ENCODE measurements around the gene RPS15. TPM values are rescaled to one million over a fixed set of nuclear protein-coding genes. Genes with fewer than 3 reads are reported as not detected.

RPS15 gene
- total and polyA plus RNA-seq, 2 donors from 2014 or later: 893 to 1,823 TPM

DNA sequence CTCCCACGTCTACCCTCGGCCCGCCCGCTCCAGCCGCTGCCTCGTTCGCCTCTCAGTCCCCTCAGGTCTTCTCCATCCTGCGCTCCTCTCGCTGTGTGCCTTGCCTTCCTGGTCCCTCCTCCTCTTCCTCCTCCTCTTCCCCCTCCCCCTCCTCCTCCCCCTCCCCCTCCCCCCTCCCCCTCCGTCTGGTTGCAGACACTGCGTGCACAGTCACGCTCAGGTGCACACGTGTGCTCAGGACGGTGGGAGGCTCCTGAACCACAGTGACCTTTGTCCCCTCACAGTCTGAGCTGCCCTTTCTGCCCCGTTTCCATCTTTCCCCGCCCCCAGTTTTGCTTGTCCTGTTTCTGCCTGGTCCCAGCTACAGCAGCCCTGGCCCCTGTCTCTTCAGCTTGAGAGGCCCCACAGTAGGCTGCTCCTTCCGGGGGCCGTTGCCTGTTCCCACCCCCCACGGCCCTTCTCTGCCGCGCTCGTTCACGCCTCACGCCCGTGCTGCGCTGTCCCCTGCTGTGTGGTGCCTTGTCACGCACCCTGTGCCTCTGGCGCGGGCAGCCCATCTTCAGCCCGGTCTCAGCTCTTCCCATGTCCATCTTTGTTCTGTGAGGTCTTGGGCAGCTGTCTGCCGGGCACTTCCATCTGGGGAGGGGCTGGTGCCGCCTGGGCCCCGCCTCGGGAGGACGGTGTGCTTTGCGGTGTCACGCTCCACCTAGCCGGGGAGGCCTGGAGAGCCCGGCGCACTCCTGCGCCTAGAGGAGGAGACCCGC lies 13.8 kb upstream of the RPS15 start:
- H3K4me3 ChIP-seq (ENCODE audit: low read length in 3 of 3): no peak overlapping the region
- intact Hi-C loops (cut with DNase I): no loop called here
- DNase-seq (peak in 4 of 5 donors; percentile 70 to 85 (median 76)), FAIRE-seq (no peak)
- no peak overlapping the region for H3K9ac ChIP-seq (ENCODE audit: low read length in 3 of 3)
- peaks cover 0 to 25% (median 25%) of the 10 kb centered on the region in 3 donors for H3K4me1 ChIP-seq (ENCODE audit: control insufficient read depth in 2 of 3, insufficient read depth in 2 of 3, low read depth in 1 of 3, low read length in 3 of 3)
- H3K9me3 ChIP-seq (ENCODE audit: control insufficient read depth in 2 of 3, insufficient read depth in 1 of 3, low read length in 3 of 3): no peaks in the 10 kb centered on the region
- TF ChIP-seq, protein P1, sequence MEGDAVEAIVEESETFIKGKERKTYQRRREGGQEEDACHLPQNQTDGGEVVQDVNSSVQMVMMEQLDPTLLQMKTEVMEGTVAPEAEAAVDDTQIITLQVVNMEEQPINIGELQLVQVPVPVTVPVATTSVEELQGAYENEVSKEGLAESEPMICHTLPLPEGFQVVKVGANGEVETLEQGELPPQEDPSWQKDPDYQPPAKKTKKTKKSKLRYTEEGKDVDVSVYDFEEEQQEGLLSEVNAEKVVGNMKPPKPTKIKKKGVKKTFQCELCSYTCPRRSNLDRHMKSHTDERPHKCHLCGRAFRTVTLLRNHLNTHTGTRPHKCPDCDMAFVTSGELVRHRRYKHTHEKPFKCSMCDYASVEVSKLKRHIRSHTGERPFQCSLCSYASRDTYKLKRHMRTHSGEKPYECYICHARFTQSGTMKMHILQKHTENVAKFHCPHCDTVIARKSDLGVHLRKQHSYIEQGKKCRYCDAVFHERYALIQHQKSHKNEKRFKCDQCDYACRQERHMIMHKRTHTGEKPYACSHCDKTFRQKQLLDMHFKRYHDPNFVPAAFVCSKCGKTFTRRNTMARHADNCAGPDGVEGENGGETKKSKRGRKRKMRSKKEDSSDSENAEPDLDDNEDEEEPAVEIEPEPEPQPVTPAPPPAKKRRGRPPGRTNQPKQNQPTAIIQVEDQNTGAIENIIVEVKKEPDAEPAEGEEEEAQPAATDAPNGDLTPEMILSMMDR (IDR thresholded peaks at IDR 0.05; ENCODE audit: borderline replicate concordance, extremely low read depth, insufficient read depth): no peak
- H3K27me3 ChIP-seq (ENCODE audit: control insufficient read depth, insufficient read depth, low read length): no peaks in the 10 kb centered on the region
- H3K27ac ChIP-seq (ENCODE audit: low read depth in 2 of 2, low read length in 2 of 2): peak overlapping the region; percentile 18 to 71
- H3K36me3 ChIP-seq (ENCODE audit: control insufficient read depth in 2 of 3, insufficient read depth in 3 of 3, low read length in 3 of 3): peaks cover 4 to 52% (median 25%) of the 10 kb centered on the region in 3 donors

DNA sequence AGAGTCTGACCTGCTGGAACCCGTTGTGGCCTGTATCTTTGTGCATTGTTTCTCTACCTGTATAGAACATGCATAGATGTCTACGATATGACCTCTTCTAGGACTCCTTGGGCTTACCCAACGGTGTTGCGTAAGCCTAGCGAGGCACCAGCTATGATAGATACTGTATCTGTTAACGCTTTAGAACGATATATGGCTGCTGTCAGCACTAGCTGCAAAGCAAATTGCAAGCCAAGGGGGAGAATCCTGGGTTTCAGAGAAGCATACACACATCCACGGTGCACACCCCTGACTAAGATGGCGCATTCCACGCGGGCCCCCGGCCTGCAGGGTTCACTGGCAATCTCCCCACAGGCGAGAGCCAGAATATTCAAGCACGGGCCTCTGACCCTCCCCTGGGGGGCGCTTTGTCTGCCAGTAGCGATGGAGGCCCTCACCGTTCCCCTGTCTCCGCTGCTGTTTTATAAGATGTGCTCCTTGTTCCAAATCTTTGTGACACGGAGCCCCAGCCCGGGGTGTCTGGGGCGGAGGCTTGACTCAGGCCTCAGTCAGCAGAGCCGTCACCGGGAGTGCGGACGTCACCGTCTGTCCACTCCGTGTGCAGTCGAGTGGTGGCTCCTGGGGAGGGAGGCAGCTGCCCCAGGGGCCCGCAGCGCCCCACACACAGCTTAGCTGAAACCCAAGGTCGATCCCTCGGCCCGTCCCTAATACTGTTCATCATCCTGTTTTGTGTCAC lies 12.9 kb upstream of the RPS15 start:
- H3K9ac ChIP-seq (ENCODE audit: low read length in 3 of 3): no peak overlapping the region
- H3K27ac ChIP-seq (ENCODE audit: low read depth in 2 of 2, low read length in 2 of 2): no peak overlapping the region
- H3K4me3 ChIP-seq (ENCODE audit: low read length in 3 of 3): no peak overlapping the region
- no peaks in the 10 kb centered on the region for H3K27me3 ChIP-seq (ENCODE audit: control insufficient read depth, insufficient read depth, low read length)
- H3K36me3 ChIP-seq (ENCODE audit: control insufficient read depth in 2 of 3, insufficient read depth in 3 of 3, low read length in 3 of 3): peaks cover 4 to 50% (median 22%) of the 10 kb centered on the region in 3 donors
- TF ChIP-seq, protein P1 (IDR thresholded peaks at IDR 0.05; ENCODE audit: borderline replicate concordance, extremely low read depth, insufficient read depth): no peak
- H3K4me1 ChIP-seq (ENCODE audit: control insufficient read depth in 2 of 3, insufficient read depth in 2 of 3, low read depth in 1 of 3, low read length in 3 of 3): peaks cover 0 to 27% (median 25%) of the 10 kb centered on the region in 3 donors
- no peaks in the 10 kb centered on the region for H3K9me3 ChIP-seq (ENCODE audit: control insufficient read depth in 2 of 3, insufficient read depth in 1 of 3, low read length in 3 of 3)
- intact Hi-C loops (cut with DNase I): no loop called here
- DNase-seq: no peak
- no peak for FAIRE-seq

DNA sequence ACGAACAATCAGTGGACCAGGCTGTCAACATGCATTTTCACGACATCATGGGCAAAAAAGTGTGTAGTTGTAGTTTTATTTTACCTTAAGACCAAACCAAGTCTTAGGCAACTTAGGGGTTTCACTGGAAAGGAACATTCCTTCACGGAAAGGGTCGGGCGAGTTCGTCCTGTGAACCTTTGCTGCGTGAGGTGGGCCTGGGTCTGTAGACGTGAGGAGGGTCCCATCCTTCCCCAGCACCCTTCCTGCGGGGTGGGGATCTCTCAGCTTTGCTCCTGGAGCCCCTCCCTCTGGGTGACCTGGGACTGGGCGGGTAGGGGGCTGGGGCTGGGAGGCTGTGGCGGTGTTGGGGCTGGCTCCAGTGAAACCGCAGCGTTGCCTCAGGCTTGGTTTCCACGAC lies 12.3 kb upstream of the RPS15 start:
- H3K36me3 ChIP-seq (ENCODE audit: control insufficient read depth in 2 of 3, insufficient read depth in 3 of 3, low read length in 3 of 3): peaks cover 0 to 44% (median 19%) of the 10 kb centered on the region in 3 donors
- H3K9me3 ChIP-seq (ENCODE audit: control insufficient read depth in 2 of 3, insufficient read depth in 1 of 3, low read length in 3 of 3): no peaks in the 10 kb centered on the region
- intact Hi-C loops (cut with DNase I): no loop called here
- FAIRE-seq (no peak), DNase-seq (no peak)
- H3K27me3 ChIP-seq (ENCODE audit: control insufficient read depth, insufficient read depth, low read length): no peaks in the 10 kb centered on the region
- no peak overlapping the region for H3K4me3 ChIP-seq (ENCODE audit: low read length in 3 of 3)
- no peak overlapping the region for H3K9ac ChIP-seq (ENCODE audit: low read length in 3 of 3)
- peaks cover 0 to 27% (median 25%) of the 10 kb centered on the region in 3 donors for H3K4me1 ChIP-seq (ENCODE audit: control insufficient read depth in 2 of 3, insufficient read depth in 2 of 3, low read depth in 1 of 3, low read length in 3 of 3)
- TF ChIP-seq, protein P1 (IDR thresholded peaks at IDR 0.05; ENCODE audit: borderline replicate concordance, extremely low read depth, insufficient read depth): no peak
- no peak overlapping the region for H3K27ac ChIP-seq (ENCODE audit: low read depth in 2 of 2, low read length in 2 of 2)
